HFFc6 (cell line): Measurements from ENCODE around the gene TXNDC12. TPM values are rescaled to one million over a fixed set of nuclear protein-coding genes. Genes with fewer than 3 reads are reported as not detected.

Experiments
- DNase-seq: peaks from one replicate; pipeline ENCODE4 v3.0.0-alpha.2; 2018
- H3K27ac Mint-ChIP-seq: 2 replicates; pipeline ENCODE4 v1.8.0; 2020; ENCODE audit warnings: mild to moderate bottlenecking, mixed read lengths
- H3K27me3 Mint-ChIP-seq: 2 replicates; pipeline ENCODE4 v1.8.0; 2021; ENCODE audit warnings: mild to moderate bottlenecking, moderate library complexity, mixed read lengths; ENCODE audit not compliant: insufficient read depth
- H3K36me3 Mint-ChIP-seq: 2 replicates; pipeline ENCODE4 v1.8.0; 2021; ENCODE audit warnings: low read depth, mixed read lengths
- H3K4me1 Mint-ChIP-seq: 2 replicates; pipeline ENCODE4 v1.8.0; 2020; ENCODE audit warnings: low read depth, mixed read lengths
- H3K4me3 Mint-ChIP-seq: 2 replicates; pipeline ENCODE4 v1.8.0; 2020; ENCODE audit warnings: mild to moderate bottlenecking, moderate library complexity, mixed read lengths
- H3K9me3 Mint-ChIP-seq: 2 replicates; pipeline ENCODE4 v1.8.0; 2020; ENCODE audit warnings: mild to moderate bottlenecking, mixed read lengths
- CTCF ChIP-seq: fragments of 200-600 bp; sonication (generic); IDR thresholded peaks from 2 replicates; pipeline ENCODE4 v1.5.0; 2021; ENCODE audit warnings: antibody characterized with exemption, mild to moderate bottlenecking
- total RNA-seq, 6 experiments: library from RNA; stranded (reverse); fragmentation: NEBNext Ultra II Directional; extraction: Animal tissue kit (Norgen Biotek cat#: 25700); gene quantifications; 2 replicates in 1 of 6; 3 replicates in 5 of 6; pipeline ENCODE4 v1.2.3, GENCODE V29; 2021

Gene TXNDC12
- total RNA-seq, 6 experiments from 2014 or later, result 61.4 to 72.0 (median 68.7) TPM

- TF ChIP-seq CTCF, result no peak
- no peak for DNase-seq
- H3K4me1 Mint-ChIP-seq, result peaks cover 53% of the 10 kb centered on the region
- H3K4me3 Mint-ChIP-seq, result no peak overlapping the region
- no peaks in the 10 kb centered on the region for H3K27me3 Mint-ChIP-seq
- peaks cover 29% of the 10 kb centered on the region for H3K36me3 Mint-ChIP-seq
- H3K9me3 Mint-ChIP-seq, result no peaks in the 10 kb centered on the region
- H3K27ac Mint-ChIP-seq, result peak overlapping the region; percentile 81
Observed at GRCh38 chr1:51978099-51978498, 76.9 kb downstream of the TXNDC12 start.

GRCh38 chr1:51976846-51977602 lies 78.0 kb downstream of the TXNDC12 start:
- H3K36me3 Mint-ChIP-seq, result peaks cover 36% of the 10 kb centered on the region
- TF ChIP-seq CTCF, result no peak
- H3K4me3 Mint-ChIP-seq, result no peak overlapping the region
- peak overlapping the region; percentile 30 for H3K27ac Mint-ChIP-seq
- no peaks in the 10 kb centered on the region for H3K27me3 Mint-ChIP-seq
- no peaks in the 10 kb centered on the region for H3K9me3 Mint-ChIP-seq
- H3K4me1 Mint-ChIP-seq, result peaks cover 64% of the 10 kb centered on the region
- no peak for DNase-seq

GRCh38 chr1:51973587-51974474 lies 81.2 kb downstream of the TXNDC12 start:
- H3K36me3 Mint-ChIP-seq, result peaks cover 49% of the 10 kb centered on the region
- peak overlapping the region; percentile 0; the same call in 1 of the 2 replicates for H3K4me3 Mint-ChIP-seq
- peak; percentile 33 for DNase-seq
- TF ChIP-seq CTCF, result no peak
- peak overlapping the region; percentile 38 for H3K27ac Mint-ChIP-seq
- peaks cover 89% of the 10 kb centered on the region for H3K4me1 Mint-ChIP-seq
- no peaks in the 10 kb centered on the region for H3K9me3 Mint-ChIP-seq
- no peaks in the 10 kb centered on the region for H3K27me3 Mint-ChIP-seq

Other genes with a start within 250 kb of the TXNDC12 start
- gene NRDC, start 176.5 kb downstream of the TXNDC12 start, total RNA-seq, result 100 to 1,000 TPM; 186 to 207 (median 193) TPM
- 100 to 1,000 TPM; 138 to 174 (median 157) TPM for gene RAB3B, start 64.5 kb downstream of the TXNDC12 start, total RNA-seq
- gene KTI12, start 21.4 kb downstream of the TXNDC12 start, total RNA-seq, result 10 to 100 TPM; 12.5 to 16.0 (median 14.3) TPM
- gene BTF3L4, start 1.1 kb upstream of the TXNDC12 start, total RNA-seq, result 10 to 100 TPM; 45.7 to 52.9 (median 49.6) TPM
- 10 to 100 TPM; 15.4 to 18.9 (median 17.4) TPM for gene ZFYVE9, start 86.9 kb upstream of the TXNDC12 start, total RNA-seq